ENCODE data around the gene PARD3. TPM values are rescaled to one million over a fixed set of nuclear protein-coding genes. Genes with fewer than 3 reads are reported as not detected.

Gene PARD3
- polyA plus RNA-seq, 1 donor from 2014 or later = 12.4 TPM

- Histone ChIP-seq H2AFZ (ENCODE audit: low read depth, low read length) (no peak overlapping the region), H3K4me2 (ENCODE audit: low read length) (no peak overlapping the region), H3K27me3 (ENCODE audit: insufficient read depth, low read depth, low read length) (no peaks in the 10 kb centered on the region), H3K9me2 (ENCODE audit: insufficient read depth, low read length) (no peaks in the 10 kb centered on the region), H3K27ac (ENCODE audit: low read length) (no peak overlapping the region), H3K79me2 (replicated peaks; ENCODE audit: insufficient read depth, low read length) (no peaks in the 10 kb centered on the region), H4K20me1 (ENCODE audit: insufficient read depth) (no peaks in the 10 kb centered on the region), H3K4me3 (ENCODE audit: low read length) (no peak overlapping the region), H3F3A (ENCODE audit: insufficient read depth, low read length, poor library complexity, severe bottlenecking) (no peaks in the 10 kb centered on the region), H3K9ac (ENCODE audit: low read length) (no peak overlapping the region), H3K36me3 (ENCODE audit: insufficient read depth, low read length) (no peaks in the 10 kb centered on the region), H3K9me3 (ENCODE audit: low read length) (no peaks in the 10 kb centered on the region)
- TF ChIP-seq REST (IDR thresholded peaks at IDR 0.05; ENCODE audit: borderline replicate concordance) (no peak), EP300 (conservative IDR thresholded peaks at IDR 0.05; ENCODE audit: poor library complexity, severe bottlenecking) (no peak), EZH2 (IDR thresholded peaks at IDR 0.05; ENCODE audit: borderline replicate concordance, insufficient read depth, low read length, poor library complexity, severe bottlenecking) (no peak), MXI1 (conservative IDR thresholded peaks at IDR 0.05; ENCODE audit: poor library complexity, severe bottlenecking) (no peak), TAF1 (IDR thresholded peaks at IDR 0.05; ENCODE audit: low read depth) (no peak), SMC3 (conservative IDR thresholded peaks at IDR 0.05; ENCODE audit: poor library complexity) (no peak), RAD21 (conservative IDR thresholded peaks at IDR 0.05) (no peak)
- TF ChIP-seq, protein P1, sequence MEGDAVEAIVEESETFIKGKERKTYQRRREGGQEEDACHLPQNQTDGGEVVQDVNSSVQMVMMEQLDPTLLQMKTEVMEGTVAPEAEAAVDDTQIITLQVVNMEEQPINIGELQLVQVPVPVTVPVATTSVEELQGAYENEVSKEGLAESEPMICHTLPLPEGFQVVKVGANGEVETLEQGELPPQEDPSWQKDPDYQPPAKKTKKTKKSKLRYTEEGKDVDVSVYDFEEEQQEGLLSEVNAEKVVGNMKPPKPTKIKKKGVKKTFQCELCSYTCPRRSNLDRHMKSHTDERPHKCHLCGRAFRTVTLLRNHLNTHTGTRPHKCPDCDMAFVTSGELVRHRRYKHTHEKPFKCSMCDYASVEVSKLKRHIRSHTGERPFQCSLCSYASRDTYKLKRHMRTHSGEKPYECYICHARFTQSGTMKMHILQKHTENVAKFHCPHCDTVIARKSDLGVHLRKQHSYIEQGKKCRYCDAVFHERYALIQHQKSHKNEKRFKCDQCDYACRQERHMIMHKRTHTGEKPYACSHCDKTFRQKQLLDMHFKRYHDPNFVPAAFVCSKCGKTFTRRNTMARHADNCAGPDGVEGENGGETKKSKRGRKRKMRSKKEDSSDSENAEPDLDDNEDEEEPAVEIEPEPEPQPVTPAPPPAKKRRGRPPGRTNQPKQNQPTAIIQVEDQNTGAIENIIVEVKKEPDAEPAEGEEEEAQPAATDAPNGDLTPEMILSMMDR (IDR thresholded peaks at IDR 0.05; ENCODE audit: poor library complexity, severe bottlenecking) = no peak
These were observed 679.6 kb downstream of the PARD3 start for GRCh38 chr10:34135515-34135914.

GRCh38 chr10:34134602-34135001 is 680.5 kb downstream of the PARD3 start:
- no peak overlapping the region for H3K4me3 ChIP-seq (ENCODE audit: low read length)
- no peaks in the 10 kb centered on the region for H3K36me3 ChIP-seq (ENCODE audit: insufficient read depth, low read length)
- H3K9me3 ChIP-seq (ENCODE audit: low read length) = no peaks in the 10 kb centered on the region
- H3K4me2 ChIP-seq (ENCODE audit: low read length) = no peak overlapping the region
- TF ChIP-seq EP300 (conservative IDR thresholded peaks at IDR 0.05; ENCODE audit: poor library complexity, severe bottlenecking) (no peak), REST (IDR thresholded peaks at IDR 0.05; ENCODE audit: borderline replicate concordance) (no peak), TAF1 (IDR thresholded peaks at IDR 0.05; ENCODE audit: low read depth) (no peak), RAD21 (conservative IDR thresholded peaks at IDR 0.05) (no peak), MXI1 (conservative IDR thresholded peaks at IDR 0.05; ENCODE audit: poor library complexity, severe bottlenecking) (no peak), EZH2 (IDR thresholded peaks at IDR 0.05; ENCODE audit: borderline replicate concordance, insufficient read depth, low read length, poor library complexity, severe bottlenecking) (no peak), POLR2AphosphoS5 (IDR thresholded peaks at IDR 0.05) (no peak)
- TF ChIP-seq, protein P1 (IDR thresholded peaks at IDR 0.05; ENCODE audit: poor library complexity, severe bottlenecking) = no peak
- H4K20me1 ChIP-seq (ENCODE audit: insufficient read depth) = no peaks in the 10 kb centered on the region
- no peak overlapping the region for H3K27ac ChIP-seq (ENCODE audit: low read length)
- no peak overlapping the region for H3K9ac ChIP-seq (ENCODE audit: low read length)
- no peaks in the 10 kb centered on the region for H3K9me2 ChIP-seq (ENCODE audit: insufficient read depth, low read length)
- H3F3A ChIP-seq (ENCODE audit: insufficient read depth, low read length, poor library complexity, severe bottlenecking) = no peaks in the 10 kb centered on the region
- no peaks in the 10 kb centered on the region for H3K27me3 ChIP-seq (ENCODE audit: insufficient read depth, low read depth, low read length)
- no peak overlapping the region for H2AFZ ChIP-seq (ENCODE audit: low read depth, low read length)
- H3K79me2 ChIP-seq (replicated peaks; ENCODE audit: insufficient read depth, low read length) = no peaks in the 10 kb centered on the region
